G401 (cell line): Measurements from ENCODE around the gene HOXA11. TPM values are rescaled to one million over a fixed set of nuclear protein-coding genes. Genes with fewer than 3 reads are reported as not detected.

ENCODE experiments used
- DNase-seq: peaks from one replicate; pipeline ENCODE4 v3.0.0-alpha.2; 2015; ENCODE audit warnings: low spot score
- in situ Hi-C: cut with HindIII; loops from 2 replicates; pipeline ENCODE4 v1.10.0; 2016; ENCODE audit warnings: low sequenced_read_pairs, mixed read lengths
- total RNA-seq: library from RNA; depleted of rRNA; stranded (reverse); fragments of >200 nt; shearing (Covaris generic); gene quantifications from 2 replicates; pipeline ENCODE4 v1.2.3, GENCODE V29; 2014

Gene HOXA11
- total RNA-seq, 1 experiment from 2014 or later: 9.3 TPM

GRCh38 chr7:27183682-27184336, 1.2 kb downstream of the HOXA11 start:
- in situ Hi-C loops: no loop called here

GRCh38 chr7:27182861-27183681, 2.0 kb downstream of the HOXA11 start:
- DNase-seq: no peak
- in situ Hi-C loops: no loop called here

More at GRCh38 chr7:27183682-27184336, 1.2 kb downstream of the HOXA11 start:
- no peak for DNase-seq

- no peak for DNase-seq
- in situ Hi-C loops: no loop called here
These were observed 2.7 kb downstream of the HOXA11 start for GRCh38 chr7:27182285-27182841.

GRCh38 chr7:27181795-27182275, 3.2 kb downstream of the HOXA11 start:
- no peak for DNase-seq
- in situ Hi-C loops: no loop called here

DNA sequence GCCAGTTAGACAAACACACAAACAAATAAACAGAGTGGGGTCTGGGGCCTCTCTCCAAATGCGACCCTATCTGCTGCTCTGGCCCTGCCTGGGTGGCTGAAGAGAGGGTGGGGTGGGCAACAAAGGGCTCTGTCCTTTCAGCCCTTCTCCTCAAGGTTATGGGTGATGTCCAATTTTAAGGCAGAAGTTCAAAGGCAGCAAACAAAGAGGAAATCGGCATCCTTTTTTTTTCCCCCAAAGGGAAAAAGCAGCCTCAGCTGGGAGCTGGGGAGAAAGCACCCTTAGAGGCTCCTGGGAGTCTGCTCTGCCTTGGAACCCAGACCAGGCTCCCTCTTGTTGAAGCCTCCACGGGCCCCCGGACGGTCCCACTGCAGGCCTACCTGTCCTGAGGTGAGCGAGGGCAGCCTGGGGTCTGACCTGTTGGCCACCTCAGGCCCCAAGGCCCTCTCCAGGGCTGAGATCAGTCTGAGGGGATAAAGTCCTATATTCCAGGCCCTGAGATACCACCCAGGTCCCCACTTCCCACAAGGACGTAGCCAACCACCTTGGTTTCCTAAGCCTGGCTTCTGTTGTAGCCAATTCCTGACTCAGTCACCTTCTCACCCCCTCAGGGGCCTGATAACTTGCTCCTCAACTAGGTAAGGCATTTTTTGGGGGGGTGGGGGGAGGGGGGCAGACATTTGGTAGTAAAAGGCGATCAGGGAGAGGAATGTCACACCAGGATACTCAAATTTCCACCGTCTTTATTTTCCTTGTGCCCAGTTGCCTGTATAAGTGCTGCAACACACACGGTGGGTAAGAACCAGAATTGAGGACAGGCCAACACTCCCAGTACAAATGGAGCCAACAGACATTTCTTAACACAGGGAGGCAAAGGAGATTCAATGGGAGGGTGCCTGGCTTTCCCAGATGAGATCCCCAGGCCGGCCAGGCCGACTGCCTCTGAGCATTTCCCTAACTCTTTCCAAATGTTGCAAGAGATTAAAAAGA, 4.3 kb downstream of the HOXA11 start:
- in situ Hi-C loops: no loop called here
- DNase-seq: no peak

GRCh38 chr7:27179503-27180430, 5.3 kb downstream of the HOXA11 start:
- DNase-seq: peak; percentile 40
- in situ Hi-C loops: no loop called here

- in situ Hi-C loops: no loop called here
- DNase-seq: no peak
These were observed 6.0 kb downstream of the HOXA11 start for GRCh38 chr7:27179030-27179429.

GRCh38 chr7:27178366-27178765, 6.7 kb downstream of the HOXA11 start:
- no peak for DNase-seq
- in situ Hi-C loops: no loop called here

DNA sequence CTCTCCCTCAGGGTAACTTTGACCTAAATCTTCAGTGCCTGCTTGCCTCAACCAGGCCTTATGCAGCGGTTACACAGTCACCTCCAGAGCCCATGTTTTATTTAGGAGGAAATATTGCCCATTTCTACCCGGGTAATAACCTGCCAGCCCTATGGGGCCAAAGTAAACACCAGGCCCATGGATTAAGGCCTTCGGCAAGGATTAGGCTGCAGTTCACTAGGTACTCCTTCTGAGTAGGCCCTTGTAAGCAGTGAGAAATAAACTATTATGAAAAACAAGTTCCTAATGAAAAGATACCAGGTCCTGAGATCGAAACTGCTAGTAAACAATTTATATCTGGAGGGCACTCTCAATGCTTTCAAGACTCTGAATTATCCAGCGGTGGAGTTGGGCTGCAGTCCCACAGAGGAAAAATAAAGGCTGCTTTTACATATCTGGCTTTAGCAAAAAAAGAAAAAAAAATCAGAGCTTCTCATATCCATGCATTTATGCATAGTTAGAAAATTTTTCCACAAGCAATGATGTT, 7.2 kb downstream of the HOXA11 start:
- in situ Hi-C loops: no loop called here
- DNase-seq: no peak

- in situ Hi-C loops: no loop called here
- DNase-seq: no peak
These were observed 7.9 kb downstream of the HOXA11 start for GRCh38 chr7:27176962-27177794.

- in situ Hi-C loops: no loop called here
These were observed 8.5 kb downstream of the HOXA11 start for GRCh38 chr7:27176524-27176845.

DNA sequence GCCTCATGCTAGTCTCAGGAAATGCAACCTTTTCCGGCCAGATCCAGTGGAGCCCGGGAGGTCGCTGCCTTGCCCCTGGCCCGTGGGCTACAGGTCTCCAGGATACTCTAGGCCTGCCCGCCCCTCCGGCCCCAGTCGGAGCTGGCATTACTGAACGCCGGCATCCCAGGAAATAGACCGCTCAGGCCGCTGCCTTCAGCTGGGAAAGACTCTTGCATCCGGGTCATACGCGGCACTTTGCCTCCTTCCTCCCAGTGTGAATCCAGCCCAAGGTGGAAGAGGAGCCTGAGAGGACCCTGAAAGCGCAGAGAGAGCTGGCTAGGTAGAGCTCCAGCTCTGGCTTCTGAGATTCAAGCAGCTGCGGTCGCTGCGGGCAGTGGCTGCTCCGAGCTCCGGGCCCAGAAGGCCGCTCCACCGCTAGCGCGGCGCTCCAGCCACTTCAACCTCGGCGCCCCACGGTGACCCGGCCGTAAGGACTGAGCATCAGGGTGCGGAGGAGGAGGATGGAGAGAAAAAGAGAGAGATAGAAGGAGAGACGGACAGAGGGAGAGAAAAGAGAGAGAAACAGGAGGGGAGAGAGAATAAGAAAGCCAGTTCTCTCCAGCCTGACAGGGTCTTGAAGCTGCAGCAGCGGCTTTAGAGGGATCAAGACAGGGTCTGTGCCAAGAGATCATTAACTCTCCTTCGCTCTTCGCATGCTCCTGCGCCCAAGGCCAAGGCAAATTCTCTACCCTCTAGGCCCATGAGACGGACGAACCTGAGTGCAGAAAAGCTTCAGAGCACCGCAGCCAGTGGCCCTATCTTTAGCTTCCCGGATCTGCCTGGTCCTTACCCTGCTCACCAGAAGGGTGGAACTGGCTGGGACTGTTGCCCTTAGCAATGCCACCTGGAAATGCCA, 9.2 kb downstream of the HOXA11 start:
- in situ Hi-C loops: no loop called here
- no peak for DNase-seq

More at GRCh38 chr7:27176524-27176845, 8.5 kb downstream of the HOXA11 start:
- DNase-seq: no peak

GRCh38 chr7:27174874-27175625, 10.0 kb downstream of the HOXA11 start:
- in situ Hi-C loops: no loop called here
- DNase-seq: peak; percentile 44

- no peak for DNase-seq
- in situ Hi-C loops: no loop called here
These were observed 10.8 kb downstream of the HOXA11 start, which contains the start of gene HOXA10 for GRCh38 chr7:27173956-27174873. TSS of gene HOXA10 (minus strand) at chr7:27174320. CDS start at chr7:27174306, 14 bp downstream.
